ENCODE data around the gene TWIST2. TPM values are rescaled to one million over a fixed set of nuclear protein-coding genes. Genes with fewer than 3 reads are reported as not detected.

Gene TWIST2
- total RNA-seq, 1 experiment from 2014 or later = 34.3 TPM

DNA sequence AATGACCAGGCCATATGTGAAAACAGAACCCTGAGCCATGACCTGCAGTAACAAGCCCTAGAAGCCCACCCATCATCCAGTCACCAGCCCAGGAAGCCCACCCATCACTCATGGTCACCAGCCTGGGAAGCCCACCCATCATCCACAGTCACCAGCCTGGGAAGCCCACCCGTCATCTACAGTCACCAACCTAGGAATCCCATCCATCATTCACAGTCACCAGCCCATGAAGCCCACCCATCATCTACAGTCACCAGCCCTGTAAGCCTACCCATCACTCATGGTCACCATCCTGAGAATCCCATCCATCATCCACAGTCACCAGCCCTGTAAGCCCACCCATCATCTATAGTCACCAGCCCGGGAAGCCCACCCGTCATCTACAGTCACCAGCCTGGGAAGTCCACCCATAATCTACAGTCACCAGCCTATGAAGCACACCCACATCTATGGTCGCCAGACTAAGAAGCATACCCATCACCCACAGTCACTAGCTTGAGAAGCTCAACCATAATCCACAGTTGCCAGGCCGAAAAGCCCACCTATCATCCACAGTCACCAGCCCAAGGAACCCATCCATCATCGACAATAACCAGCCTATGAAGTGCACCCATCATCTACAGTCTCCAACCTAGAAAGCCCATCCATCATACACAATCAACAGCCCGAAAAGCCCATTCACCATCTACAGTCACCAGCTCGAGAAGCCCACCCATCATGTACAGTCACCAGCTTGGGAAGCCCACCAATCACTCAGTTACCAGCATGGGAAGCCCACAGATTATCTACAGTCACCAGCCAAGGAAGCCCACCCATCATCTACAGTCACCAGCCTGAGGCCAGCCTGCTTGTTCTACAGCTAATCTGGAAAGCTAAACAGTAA is 91.9 kb downstream of the TWIST2 start:
- no peak for DNase-seq (ENCODE audit: low read depth)

DNA sequence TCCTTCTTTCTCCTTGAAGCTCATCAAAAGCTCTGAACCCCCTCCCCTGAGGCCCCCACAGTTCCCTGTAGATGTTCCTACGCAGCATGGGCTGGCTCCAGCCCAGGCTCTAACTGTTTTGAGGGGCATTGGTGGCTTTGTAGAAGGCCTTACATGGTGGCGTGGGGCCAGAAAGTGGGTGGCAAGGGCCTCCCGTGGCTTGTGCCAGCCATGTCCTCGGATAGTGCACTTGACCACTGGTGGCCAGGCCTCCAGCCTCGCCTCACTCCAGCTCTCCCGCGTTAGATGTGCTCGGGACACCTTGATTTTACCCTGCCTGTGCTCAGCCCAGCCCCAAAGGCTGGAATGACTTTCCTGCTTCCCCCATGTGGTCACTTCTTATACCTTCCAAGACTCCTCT is 92.9 kb downstream of the TWIST2 start:
- no peak for DNase-seq (ENCODE audit: low read depth)

DNA sequence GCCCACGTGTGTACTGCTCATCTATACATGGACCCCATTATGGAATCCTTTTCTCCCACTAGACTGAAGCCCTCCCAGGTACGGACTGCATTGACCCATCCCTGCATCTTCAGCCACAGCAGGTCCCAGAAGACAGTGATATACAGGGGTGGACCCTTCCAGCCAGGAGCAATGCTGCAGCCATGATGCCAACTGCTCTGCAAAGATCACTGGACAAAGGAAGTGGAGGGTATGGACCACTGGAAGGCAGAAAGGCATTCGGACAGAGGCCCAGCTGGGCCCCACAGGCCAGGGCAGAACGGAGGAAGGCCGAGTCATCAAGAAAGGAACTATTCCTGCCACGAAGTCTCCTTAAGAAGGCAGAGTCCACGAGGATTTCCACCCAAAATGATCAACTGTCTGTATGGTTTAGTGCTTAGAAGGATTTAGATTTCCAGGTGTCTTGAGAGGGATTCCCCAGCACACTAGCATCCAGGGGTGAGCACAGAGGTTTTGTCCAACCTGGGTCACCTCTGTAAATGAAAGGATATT is 93.4 kb downstream of the TWIST2 start:
- no peak for DNase-seq (ENCODE audit: low read depth)

DNA sequence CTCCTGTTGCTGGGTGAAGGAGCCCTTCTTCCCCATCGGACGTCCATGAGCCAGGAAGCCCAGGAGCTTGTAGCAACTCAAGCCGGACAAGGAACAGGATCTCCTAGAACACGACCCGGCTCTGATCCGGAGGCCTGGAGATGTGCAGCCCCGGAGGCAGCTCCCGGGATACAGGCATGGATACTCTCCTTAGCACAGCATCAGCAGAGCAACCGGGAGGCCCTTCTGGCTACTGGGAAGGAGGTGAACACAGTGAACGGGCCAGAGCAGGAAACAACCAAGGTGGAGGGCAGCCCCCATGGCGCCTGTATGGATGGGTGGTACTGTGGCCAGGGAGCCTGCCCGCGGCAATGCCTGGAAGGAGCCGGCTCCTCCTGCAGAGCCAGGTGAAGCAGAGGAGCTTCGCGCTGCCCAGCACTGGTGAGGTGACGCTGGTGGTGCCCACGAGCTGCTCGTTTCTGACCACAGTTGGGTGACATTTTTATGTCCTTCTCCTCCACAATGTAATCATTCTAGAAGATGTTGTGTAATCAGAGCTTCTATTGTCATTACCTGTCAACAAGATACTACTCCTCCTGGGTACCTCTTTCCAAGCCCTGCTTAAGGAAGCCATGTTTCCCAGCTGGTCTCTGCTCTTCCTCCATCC is 94.3 kb downstream of the TWIST2 start:
- DNase-seq (ENCODE audit: low read depth) = no peak

DNA sequence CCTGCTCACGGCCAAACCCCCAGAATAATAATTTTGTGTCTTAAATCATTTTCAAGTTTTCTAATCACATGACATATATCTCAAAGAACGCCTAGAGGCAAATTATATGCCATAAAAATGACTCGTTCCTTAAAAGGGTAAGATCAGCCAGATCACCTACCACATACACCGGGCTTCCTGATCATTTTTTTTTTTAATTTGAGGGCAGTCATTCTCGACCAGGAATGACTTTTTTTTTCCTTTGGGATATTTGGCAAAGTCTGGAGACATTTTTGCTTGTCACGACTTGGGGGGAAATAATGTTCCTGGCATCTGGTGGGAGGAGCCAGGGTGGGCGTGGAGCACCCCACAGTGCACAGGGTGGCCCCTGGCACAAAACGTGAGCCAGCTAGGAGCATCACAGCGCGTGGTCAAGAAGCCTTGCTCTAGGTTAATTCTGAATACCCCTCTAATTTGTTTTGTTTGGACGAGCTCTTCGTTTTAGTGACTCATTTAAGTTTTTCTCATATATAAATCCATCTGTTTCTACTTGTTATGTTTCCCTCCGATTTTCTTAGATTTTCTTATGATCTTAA is 94.9 kb downstream of the TWIST2 start:
- peak; percentile 28 for DNase-seq (ENCODE audit: low read depth)

DNA sequence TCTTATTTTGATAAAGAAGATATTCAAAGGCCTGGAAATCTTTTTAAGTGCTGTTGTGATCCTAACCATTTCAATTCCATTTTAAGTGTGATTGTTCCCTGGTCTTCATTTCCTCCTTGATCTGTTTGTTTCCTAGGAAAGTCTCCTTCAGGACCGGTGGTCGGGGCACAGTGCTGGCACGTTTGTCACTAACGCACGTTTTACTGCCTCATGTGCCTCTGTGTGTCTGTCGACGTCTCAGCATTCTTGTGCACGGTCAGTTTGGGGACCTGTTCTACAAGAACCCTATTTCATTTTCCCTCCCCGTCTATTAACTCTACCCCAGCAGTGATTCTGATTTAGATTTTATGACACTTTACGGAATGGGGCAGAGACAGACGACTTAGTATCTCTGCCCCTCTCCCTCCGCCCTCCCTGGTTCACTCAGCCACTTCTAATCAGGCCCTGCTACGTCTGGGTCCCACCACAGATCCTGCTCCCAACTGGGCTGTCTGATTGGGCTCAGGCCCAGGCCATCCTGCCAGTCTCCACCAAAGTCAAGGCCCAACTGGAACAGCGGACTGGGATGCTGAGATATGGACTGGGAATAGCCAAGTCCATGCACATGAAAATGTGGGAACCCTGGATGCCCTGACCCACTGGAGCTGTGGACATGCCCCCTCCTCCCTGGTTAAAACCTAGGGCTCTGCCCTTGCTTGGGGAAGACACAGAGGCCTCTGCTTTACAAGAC is 95.6 kb downstream of the TWIST2 start:
- DNase-seq (ENCODE audit: low read depth) = no peak

DNA sequence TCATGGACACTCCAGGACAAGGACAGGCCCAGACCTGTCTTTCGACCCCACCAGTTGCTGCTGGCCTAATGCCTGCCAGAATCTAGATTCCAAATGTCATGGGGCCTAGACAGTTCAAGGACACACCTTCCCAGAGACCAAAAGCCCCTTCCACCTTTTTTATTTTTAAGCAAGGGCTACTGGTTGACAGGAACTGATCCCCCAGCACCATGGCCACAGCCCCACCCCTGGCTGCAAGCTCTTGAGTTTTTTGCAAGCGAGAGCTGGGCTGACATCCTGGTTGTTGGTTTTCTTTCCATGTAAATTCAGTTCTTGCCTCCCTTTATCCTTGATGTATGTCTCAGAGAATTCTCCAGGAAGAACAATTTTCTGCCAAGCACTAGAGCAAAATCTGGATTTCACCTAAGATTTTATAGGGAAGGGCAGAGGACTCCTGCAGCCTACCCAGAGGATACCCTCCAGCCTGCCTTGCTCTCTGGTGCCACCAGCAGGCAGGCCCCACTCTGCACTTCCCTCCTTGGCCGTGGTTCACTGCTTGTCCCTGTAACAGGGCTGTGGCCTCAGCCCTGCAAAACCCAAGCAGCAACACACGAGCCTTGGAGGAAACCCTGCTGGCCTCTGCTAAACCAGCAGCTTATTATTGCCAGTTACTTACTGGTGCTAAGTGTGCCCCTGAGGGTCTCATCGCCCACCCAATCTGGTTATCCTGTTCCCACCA is 97.7 kb downstream of the TWIST2 start:
- peak; percentile 27 for DNase-seq (ENCODE audit: low read depth)

DNA sequence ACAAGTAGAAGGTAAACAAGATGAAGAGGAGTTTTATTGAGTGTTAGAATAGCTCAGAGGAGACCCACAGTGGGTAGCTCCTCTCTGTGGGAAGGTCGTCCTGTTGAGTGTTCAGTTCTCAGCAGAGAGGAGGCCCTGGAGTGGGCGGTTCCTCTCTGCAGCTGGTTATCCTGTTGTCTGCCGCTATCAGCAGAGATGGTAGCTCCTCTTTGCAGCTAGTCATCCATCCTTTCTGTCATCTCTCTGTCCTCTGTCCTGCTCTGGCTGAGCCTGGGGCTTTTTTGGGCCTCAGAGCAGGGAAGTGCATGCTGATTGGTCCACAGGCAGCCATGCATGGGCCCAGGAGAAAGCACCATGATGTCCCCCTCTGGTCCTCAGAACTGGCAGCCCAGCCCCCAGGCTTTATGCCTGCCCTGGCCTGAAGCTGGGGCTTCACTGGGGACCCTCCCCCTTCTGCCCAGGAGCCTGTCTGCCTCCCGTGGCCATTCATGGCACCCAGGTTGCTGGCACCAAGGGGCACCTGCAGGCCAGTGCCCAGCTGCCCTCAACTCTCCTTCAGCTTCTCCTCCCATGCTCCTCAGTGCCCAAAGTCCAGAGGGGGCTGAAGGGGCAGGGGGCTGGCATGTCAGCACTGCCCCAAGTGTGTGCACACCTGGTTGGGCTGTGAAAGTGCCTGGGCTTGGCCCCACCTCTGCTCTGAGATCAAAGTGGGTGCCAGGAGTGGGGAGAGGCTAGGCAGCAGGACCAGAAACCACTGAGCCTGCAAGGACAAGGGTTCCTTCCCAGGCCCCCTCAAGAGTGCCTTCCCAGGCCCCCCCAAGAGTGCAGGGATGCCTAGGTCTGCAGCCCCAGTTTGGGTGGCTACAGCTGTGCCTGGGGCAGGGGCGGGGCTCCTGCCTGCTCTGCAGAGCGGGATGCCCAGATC is 98.7 kb downstream of the TWIST2 start:
- DNase-seq (ENCODE audit: low read depth) = peak; percentile 1

DNA sequence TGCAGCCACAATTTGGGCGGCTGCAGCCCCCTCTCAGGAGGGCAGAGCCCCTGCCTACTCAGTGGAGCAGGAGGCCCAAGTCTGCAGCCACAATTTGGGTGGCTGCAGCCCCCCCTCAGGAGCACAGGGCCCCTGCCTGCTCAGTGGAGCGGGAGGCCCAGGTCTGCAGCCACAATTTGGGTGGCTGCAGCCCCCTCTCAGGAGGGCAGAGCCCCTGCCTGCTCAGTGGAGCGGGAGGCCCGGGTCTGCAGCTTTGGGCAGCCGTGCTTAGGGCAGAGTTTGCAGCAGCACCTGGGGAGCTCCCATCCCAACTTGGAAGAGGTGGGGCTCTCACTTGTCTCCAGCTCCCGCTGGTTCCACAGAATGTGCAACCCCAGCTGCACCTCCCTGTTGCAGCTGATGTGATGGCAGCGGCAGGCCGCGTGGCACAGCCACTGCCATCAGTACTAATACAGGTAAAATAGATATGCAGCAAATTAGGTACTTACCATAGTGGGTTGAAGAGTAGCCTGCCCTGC is 99.4 kb downstream of the TWIST2 start:
- DNase-seq (ENCODE audit: low read depth) = no peak

DNA sequence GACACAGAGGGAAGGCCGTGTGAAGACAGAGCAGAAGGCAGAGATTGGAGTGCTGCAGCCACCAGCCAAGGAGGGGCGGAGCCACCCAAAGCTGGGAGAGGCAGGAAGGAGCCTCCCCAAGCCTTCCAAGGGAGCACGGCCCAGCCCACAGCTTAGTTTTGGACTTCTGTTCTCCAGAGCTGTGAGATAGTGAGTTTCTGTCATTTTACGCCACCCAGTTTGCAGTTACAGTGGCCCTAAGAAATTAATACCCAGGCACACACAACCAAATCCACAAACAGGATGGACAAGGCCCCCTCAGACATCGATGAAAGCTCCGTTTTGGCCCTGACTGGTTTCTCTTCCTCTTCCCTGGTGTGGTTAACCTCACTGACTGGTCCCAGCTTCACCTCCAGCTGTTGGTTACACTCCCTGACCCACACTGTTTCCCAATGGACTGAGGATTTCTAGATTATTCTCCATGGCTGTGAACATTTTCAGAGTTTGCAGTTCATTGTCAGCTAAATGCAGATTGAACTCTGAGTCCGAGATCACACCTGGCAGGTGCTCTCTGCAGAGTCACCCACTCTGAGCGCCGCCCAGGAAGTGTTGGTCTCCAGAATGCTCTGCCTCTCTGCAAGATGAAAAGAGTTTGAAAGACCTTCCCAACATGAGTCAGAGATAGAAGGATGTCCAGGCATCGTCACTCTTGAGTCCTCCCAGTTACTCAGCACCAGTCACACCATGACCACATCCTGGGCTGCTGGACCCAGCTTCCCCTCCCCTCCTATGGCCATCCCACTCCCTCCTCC is 100.2 kb downstream of the TWIST2 start:
- DNase-seq (ENCODE audit: low read depth) = peak; percentile 90

DNA sequence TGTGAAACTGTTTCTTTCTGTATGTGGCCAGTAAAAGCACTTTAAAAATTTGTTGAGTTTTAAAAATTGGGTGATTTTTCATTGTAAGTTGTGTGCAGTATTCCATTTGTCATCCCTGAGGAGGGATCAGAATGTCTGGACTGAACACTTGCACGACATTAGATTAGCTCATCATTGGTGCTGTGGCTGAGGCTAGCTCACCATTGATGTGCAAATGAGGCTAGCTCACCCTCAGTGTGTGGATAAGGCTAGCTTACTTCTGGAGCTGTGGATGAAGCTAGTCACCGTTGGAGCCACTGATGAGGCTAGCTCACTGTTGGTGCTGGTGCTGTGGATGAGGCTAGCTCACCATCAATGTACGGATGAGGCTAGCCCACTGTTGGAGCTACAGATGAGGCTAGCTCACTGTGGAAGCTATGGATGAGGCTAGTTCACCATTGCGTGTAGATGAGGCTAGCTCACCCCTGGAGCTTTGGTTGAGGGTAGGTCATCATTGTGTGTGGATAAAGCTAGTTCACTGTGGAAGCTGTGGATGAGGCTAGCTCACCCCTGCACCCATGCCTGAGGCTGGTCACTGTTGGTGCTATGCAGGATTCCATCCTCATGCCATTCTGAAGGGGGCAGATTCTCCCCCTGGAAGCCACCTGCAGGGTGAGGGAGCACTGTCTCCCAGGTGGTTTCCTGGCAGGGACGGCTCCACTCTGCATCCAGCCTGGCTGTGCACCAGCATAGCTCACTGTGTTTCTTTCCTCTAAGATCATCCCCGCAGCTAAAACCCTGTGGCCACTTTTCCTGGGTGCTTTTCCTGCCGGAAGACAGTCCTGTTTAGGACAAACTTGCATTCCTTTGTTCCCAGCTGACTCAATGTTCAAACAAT is 101.1 kb downstream of the TWIST2 start:
- peak; percentile 33 for DNase-seq (ENCODE audit: low read depth)

DNA sequence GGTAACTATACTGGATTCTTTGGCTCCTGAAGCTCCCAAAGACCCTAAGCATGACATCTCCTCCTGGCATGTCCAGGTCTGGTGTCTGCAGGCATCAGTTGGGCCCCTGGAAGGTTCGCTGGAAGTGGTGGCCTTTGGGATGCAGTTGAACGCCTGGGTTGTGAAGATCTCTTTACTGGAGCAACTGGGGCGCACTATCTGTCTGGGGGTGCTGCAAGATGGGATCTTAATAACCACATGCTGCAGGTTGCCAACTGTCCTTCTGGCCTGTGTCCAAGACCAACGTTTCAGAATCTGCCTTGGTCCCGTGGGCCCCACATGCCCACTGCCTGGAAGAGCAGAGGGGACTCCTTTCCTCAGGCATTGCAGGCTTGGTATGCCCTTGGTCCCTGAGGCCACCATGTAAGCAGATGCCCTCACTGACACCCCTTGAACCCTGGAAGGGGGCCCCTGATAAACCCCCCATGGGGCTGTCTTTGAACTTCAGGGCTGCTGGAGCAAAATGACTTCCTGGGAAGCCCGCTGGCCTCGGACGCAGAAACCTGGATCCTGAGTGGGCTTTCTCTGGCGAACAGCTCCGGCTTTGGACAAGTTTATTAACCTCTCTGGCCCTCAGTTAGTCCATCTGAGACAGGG is 101.9 kb downstream of the TWIST2 start:
- no peak for DNase-seq (ENCODE audit: low read depth)

DNA sequence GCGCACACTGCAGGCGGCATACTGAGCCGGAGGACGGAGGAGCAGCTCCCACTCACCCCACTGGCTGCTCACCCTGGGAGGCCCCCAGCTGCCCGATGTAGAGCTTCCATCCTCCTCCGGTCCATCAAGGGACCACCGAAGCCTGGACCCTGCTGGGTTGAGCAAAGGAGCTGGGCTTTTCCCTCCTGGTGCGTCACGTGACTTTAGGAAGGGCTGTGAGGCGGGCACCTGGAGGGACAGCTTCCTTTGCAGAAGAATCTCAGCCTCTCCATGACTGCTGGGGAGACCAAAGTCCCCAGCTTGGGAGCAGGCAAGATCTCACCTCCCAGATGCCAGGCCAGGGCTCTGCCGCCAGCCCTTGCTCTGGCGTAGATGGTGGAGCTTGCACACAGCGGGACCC is 102.7 kb downstream of the TWIST2 start:
- DNase-seq (ENCODE audit: low read depth) = no peak

DNA sequence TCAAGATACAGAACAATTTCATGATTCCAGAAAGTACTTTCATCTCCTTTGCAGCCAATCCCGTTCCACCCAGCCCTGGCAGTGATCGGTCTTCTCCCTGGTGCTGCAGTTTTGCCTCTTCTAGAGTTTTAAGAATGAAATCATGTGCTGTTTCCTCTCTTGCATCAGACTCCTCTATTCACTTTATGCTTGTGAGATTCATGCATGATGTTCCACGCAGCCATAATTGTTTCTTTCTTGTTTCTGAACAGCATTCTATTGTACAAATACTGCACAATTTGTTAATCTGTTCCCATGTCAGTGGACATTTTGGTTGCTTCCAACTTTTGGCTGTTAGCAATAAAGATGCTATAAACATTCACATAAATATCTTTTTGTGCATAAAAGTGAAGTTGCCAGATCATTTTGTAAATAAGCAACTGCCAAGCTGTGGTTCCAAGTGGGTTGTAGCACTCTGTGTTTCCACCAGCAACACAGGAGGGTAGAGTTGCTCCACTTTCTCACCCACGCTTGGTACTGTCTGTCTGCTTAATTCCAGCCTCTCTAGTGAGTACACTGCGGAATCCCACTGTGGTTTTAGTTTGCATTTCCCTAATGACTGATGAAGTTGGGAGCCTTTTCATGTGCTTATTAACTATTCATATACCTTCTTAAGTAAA is 104.5 kb downstream of the TWIST2 start:
- DNase-seq (ENCODE audit: low read depth) = no peak

DNA sequence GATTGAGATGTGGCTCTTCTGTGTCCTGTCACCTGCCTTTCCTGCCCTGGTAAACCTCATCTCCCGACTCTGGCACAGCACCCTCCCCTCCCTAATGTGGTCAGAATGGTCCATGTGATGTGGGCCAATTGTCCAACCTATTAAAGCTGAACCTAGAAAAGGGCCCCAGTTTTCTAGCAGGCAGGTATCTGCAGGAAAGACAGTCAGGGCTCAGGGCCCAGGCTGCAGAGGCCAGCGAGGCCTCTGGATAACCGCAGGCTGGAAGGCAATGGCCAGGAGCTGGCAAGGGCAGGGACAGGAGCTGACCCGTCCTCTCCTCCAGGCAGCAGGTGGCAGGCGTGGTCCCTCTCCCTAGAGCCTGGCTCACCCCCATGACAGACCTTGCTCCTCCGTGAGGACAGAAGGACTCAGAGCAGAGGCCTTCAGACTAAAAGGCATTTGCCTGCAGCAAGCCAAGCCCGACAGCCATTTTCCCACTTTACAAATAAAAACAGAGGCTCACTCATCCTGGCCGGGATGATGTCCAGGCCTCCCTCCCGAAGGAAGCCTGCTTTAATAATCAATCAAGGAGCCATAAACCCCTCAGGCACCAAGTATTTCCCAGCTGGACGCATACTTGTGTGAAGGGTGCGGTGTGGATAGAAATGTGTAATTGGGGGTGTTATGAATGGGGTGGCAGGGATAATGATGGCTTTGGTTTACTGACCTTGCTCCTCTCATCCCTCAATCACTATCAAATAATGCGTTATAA is 107.1 kb downstream of the TWIST2 start:
- no peak for DNase-seq (ENCODE audit: low read depth)

Measured in Daoy (cell line).